ENCODE data around the gene ANO10. TPM values are rescaled to one million over a fixed set of nuclear protein-coding genes. Genes with fewer than 3 reads are reported as not detected.
"Not testable (repeated sequence)": the region's sequence is repeated elsewhere in the genome, so short reads cannot be mapped to it uniquely, and the experiment has no call there.

Gene ANO10
- total RNA-seq, 2 donors from 2014 or later = 83.8 to 112 TPM

GRCh38 chr3:43497905-43498365 lies 123.9 kb downstream of the ANO10 start:
- Histone ChIP-seq H3K4me1 (ENCODE audit: control insufficient read depth, insufficient read depth, low read length) (peaks cover 4% of the 10 kb centered on the region), H3K4me3 (ENCODE audit: low read length) (no peak overlapping the region), H3K9me3 (ENCODE audit: control insufficient read depth, low read length) (no peaks in the 10 kb centered on the region), H3K36me3 (ENCODE audit: control insufficient read depth, insufficient read depth, low read length) (peaks cover 8% of the 10 kb centered on the region), H3K9ac (ENCODE audit: extremely low read depth, low read length, poor library complexity, severe bottlenecking) (no peak overlapping the region), H3K27ac (ENCODE audit: low read depth, low read length) (no peak overlapping the region), H3K27me3 (ENCODE audit: control insufficient read depth, insufficient read depth, low read length, poor library complexity, severe bottlenecking) (no peaks in the 10 kb centered on the region)
- Mint-ChIP-seq H3K9me3 (no peaks in the 10 kb centered on the region), H3K4me1 (peaks cover 7% of the 10 kb centered on the region), H3K27me3 (ENCODE audit: insufficient read depth) (no peaks in the 10 kb centered on the region), H3K4me3 (no peak overlapping the region), H3K36me3 (ENCODE audit: low read depth) (peaks cover 25% of the 10 kb centered on the region), H3K27ac (no peak overlapping the region)
- 93% methylated on average over 1 of the region's 1 CpG; no CpG with 5 or more reads in 1 of the 2 experiments for WGBS, 2 experiments (ENCODE audit: insufficient coverage in 1 of 2, insufficient read length in 1 of 2)
- no peak for DNase-seq
- TF ChIP-seq CTCF (conservative IDR thresholded peaks at IDR 0.05) = no peak

GRCh38 chr3:43497422-43497821 lies 124.4 kb downstream of the ANO10 start:
- Mint-ChIP-seq H3K9me3 (no peaks in the 10 kb centered on the region), H3K27ac (no peak overlapping the region), H3K4me3 (no peak overlapping the region), H3K27me3 (ENCODE audit: insufficient read depth) (no peaks in the 10 kb centered on the region), H3K36me3 (ENCODE audit: low read depth) (peaks cover 28% of the 10 kb centered on the region), H3K4me1 (peaks cover 7% of the 10 kb centered on the region)
- Histone ChIP-seq H3K27me3 (ENCODE audit: control insufficient read depth, insufficient read depth, low read length, poor library complexity, severe bottlenecking) (no peaks in the 10 kb centered on the region), H3K4me3 (ENCODE audit: low read length) (no peak overlapping the region), H3K36me3 (ENCODE audit: control insufficient read depth, insufficient read depth, low read length) (peaks cover 8% of the 10 kb centered on the region), H3K4me1 (ENCODE audit: control insufficient read depth, insufficient read depth, low read length) (peaks cover 4% of the 10 kb centered on the region), H3K9ac (ENCODE audit: extremely low read depth, low read length, poor library complexity, severe bottlenecking) (no peak overlapping the region), H3K27ac (ENCODE audit: low read depth, low read length) (no peak overlapping the region), H3K9me3 (ENCODE audit: control insufficient read depth, low read length) (no peaks in the 10 kb centered on the region)
- no peak for TF ChIP-seq CTCF (conservative IDR thresholded peaks at IDR 0.05)
- DNase-seq = no peak

- TF ChIP-seq CTCF (conservative IDR thresholded peaks at IDR 0.05) = no peak
- Mint-ChIP-seq H3K27me3 (ENCODE audit: insufficient read depth) (no peaks in the 10 kb centered on the region), H3K27ac (no peak overlapping the region), H3K9me3 (no peaks in the 10 kb centered on the region), H3K36me3 (ENCODE audit: low read depth) (peaks cover 30% of the 10 kb centered on the region), H3K4me1 (peaks cover 7% of the 10 kb centered on the region), H3K4me3 (no peak overlapping the region)
- no peak overlapping the region for H3K4me3 ChIP-seq (ENCODE audit: low read length)
- no peaks in the 10 kb centered on the region for H3K27me3 ChIP-seq (ENCODE audit: control insufficient read depth, insufficient read depth, low read length, poor library complexity, severe bottlenecking)
- H3K36me3 ChIP-seq (ENCODE audit: control insufficient read depth, insufficient read depth, low read length) = peaks cover 4% of the 10 kb centered on the region
- no peaks in the 10 kb centered on the region for H3K9me3 ChIP-seq (ENCODE audit: control insufficient read depth, low read length)
- peaks cover 4% of the 10 kb centered on the region for H3K4me1 ChIP-seq (ENCODE audit: control insufficient read depth, insufficient read depth, low read length)
- no peak overlapping the region for H3K27ac ChIP-seq (ENCODE audit: low read depth, low read length)
- no peak for DNase-seq
- 91% methylated on average over 3 of the region's 3 CpGs; no CpG with 5 or more reads in 1 of the 2 experiments for WGBS, 2 experiments (ENCODE audit: insufficient coverage in 1 of 2, insufficient read length in 1 of 2)
- no peak overlapping the region for H3K9ac ChIP-seq (ENCODE audit: extremely low read depth, low read length, poor library complexity, severe bottlenecking)
Observed at GRCh38 chr3:43496740-43497375, 125.0 kb downstream of the ANO10 start.

- not testable (repeated sequence) for H3K27me3 Mint-ChIP-seq (ENCODE audit: insufficient read depth); H3K9ac ChIP-seq (ENCODE audit: extremely low read depth, low read length, poor library complexity, severe bottlenecking); H3K9me3 ChIP-seq (ENCODE audit: control insufficient read depth, low read length); H3K27me3 ChIP-seq (ENCODE audit: control insufficient read depth, insufficient read depth, low read length, poor library complexity, severe bottlenecking); H3K27ac Mint-ChIP-seq; H3K4me1 Mint-ChIP-seq; H3K36me3 ChIP-seq (ENCODE audit: control insufficient read depth, insufficient read depth, low read length); H3K9me3 Mint-ChIP-seq; H3K27ac ChIP-seq (ENCODE audit: low read depth, low read length); H3K4me3 ChIP-seq (ENCODE audit: low read length); H3K4me3 Mint-ChIP-seq; H3K4me1 ChIP-seq (ENCODE audit: control insufficient read depth, insufficient read depth, low read length); DNase-seq
- peaks cover 20% of the 10 kb centered on the region for H3K36me3 Mint-ChIP-seq (ENCODE audit: low read depth)
- 94 to 99% methylated on average over 2 to 3 of the region's 4 CpGs for WGBS, 2 experiments (ENCODE audit: insufficient coverage in 1 of 2, insufficient read length in 1 of 2)
Observed at GRCh38 chr3:43492932-43493331, 128.9 kb downstream of the ANO10 start.

- H3K36me3 ChIP-seq (ENCODE audit: control insufficient read depth, insufficient read depth, low read length); H3K27ac ChIP-seq (ENCODE audit: low read depth, low read length); H3K27me3 ChIP-seq (ENCODE audit: control insufficient read depth, insufficient read depth, low read length, poor library complexity, severe bottlenecking); H3K4me1 Mint-ChIP-seq; H3K4me3 Mint-ChIP-seq; H3K4me1 ChIP-seq (ENCODE audit: control insufficient read depth, insufficient read depth, low read length); H3K4me3 ChIP-seq (ENCODE audit: low read length); H3K9ac ChIP-seq (ENCODE audit: extremely low read depth, low read length, poor library complexity, severe bottlenecking); H3K27ac Mint-ChIP-seq; H3K9me3 Mint-ChIP-seq; H3K27me3 Mint-ChIP-seq (ENCODE audit: insufficient read depth); DNase-seq; H3K9me3 ChIP-seq (ENCODE audit: control insufficient read depth, low read length): not testable (repeated sequence)
- 90 to 97% methylated on average over 1 to 2 of the region's 3 CpGs for WGBS, 2 experiments (ENCODE audit: insufficient coverage in 1 of 2, insufficient read length in 1 of 2)
- H3K36me3 Mint-ChIP-seq (ENCODE audit: low read depth) = peaks cover 21% of the 10 kb centered on the region
Observed at GRCh38 chr3:43491807-43492206, 130.0 kb downstream of the ANO10 start.
